ENCODE results near the gene DPH1.

DNA sequence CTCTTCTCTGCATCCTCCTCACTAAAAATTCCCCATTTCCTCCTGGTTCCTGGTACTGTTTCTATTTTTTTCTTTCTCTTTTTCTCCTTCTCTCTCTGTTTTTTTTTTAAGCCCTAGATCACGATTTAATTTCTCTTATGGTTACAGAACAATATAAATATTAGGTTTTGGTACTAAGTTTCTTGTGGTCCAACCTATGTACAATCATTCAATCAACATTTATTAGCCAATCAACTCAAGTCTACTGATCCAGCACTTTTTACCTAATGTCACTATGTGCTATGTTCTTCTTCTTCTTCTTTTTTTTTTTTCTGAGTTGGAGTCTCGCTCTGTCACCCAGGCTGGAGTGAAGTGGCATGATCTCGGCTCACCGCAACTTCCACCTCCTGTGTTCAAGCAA, 17.5 kb upstream of the DPH1 start:
- TF ChIP-seq, protein P1, sequence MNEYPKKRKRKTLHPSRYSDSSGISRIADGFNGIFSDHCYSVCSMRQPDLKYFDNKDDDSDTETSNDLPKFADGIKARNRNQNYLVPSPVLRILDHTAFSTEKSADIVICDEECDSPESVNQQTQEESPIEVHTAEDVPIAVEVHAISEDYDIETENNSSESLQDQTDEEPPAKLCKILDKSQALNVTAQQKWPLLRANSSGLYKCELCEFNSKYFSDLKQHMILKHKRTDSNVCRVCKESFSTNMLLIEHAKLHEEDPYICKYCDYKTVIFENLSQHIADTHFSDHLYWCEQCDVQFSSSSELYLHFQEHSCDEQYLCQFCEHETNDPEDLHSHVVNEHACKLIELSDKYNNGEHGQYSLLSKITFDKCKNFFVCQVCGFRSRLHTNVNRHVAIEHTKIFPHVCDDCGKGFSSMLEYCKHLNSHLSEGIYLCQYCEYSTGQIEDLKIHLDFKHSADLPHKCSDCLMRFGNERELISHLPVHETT (tag by site-specific recombination; IDR thresholded peaks at IDR 0.05), result no peak
- TF ChIP-seq ZNF146 (tag by site-specific recombination; IDR thresholded peaks at IDR 0.05), result no peak
- no peak for TF ChIP-seq YY1 (tag by site-specific recombination; IDR thresholded peaks at IDR 0.05)
- TF ChIP-seq ZNF670 (tag by site-specific recombination; IDR thresholded peaks at IDR 0.05; ENCODE audit: low read depth), result no peak
- no peak for TF ChIP-seq ZEB2 (tag by site-specific recombination; IDR thresholded peaks at IDR 0.05)
- TF ChIP-seq, protein P2, sequence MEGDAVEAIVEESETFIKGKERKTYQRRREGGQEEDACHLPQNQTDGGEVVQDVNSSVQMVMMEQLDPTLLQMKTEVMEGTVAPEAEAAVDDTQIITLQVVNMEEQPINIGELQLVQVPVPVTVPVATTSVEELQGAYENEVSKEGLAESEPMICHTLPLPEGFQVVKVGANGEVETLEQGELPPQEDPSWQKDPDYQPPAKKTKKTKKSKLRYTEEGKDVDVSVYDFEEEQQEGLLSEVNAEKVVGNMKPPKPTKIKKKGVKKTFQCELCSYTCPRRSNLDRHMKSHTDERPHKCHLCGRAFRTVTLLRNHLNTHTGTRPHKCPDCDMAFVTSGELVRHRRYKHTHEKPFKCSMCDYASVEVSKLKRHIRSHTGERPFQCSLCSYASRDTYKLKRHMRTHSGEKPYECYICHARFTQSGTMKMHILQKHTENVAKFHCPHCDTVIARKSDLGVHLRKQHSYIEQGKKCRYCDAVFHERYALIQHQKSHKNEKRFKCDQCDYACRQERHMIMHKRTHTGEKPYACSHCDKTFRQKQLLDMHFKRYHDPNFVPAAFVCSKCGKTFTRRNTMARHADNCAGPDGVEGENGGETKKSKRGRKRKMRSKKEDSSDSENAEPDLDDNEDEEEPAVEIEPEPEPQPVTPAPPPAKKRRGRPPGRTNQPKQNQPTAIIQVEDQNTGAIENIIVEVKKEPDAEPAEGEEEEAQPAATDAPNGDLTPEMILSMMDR (tag by site-specific recombination; IDR thresholded peaks at IDR 0.05), result no peak
- TF ChIP-seq, protein P3, sequence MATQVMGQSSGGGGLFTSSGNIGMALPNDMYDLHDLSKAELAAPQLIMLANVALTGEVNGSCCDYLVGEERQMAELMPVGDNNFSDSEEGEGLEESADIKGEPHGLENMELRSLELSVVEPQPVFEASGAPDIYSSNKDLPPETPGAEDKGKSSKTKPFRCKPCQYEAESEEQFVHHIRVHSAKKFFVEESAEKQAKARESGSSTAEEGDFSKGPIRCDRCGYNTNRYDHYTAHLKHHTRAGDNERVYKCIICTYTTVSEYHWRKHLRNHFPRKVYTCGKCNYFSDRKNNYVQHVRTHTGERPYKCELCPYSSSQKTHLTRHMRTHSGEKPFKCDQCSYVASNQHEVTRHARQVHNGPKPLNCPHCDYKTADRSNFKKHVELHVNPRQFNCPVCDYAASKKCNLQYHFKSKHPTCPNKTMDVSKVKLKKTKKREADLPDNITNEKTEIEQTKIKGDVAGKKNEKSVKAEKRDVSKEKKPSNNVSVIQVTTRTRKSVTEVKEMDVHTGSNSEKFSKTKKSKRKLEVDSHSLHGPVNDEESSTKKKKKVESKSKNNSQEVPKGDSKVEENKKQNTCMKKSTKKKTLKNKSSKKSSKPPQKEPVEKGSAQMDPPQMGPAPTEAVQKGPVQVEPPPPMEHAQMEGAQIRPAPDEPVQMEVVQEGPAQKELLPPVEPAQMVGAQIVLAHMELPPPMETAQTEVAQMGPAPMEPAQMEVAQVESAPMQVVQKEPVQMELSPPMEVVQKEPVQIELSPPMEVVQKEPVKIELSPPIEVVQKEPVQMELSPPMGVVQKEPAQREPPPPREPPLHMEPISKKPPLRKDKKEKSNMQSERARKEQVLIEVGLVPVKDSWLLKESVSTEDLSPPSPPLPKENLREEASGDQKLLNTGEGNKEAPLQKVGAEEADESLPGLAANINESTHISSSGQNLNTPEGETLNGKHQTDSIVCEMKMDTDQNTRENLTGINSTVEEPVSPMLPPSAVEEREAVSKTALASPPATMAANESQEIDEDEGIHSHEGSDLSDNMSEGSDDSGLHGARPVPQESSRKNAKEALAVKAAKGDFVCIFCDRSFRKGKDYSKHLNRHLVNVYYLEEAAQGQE (tag by site-specific recombination; IDR thresholded peaks at IDR 0.05), result no peak
- no peak for TF ChIP-seq HOXA7 (CRISPR knock-in tag; IDR thresholded peaks at IDR 0.05; ENCODE audit: borderline replicate concordance)
- no peak for TF ChIP-seq ZBTB1 (tag by site-specific recombination; IDR thresholded peaks at IDR 0.05)

Measured in HEK293 (cell line).